GM21723 (cell line): ENCODE data around the gene NACC2.
"Not testable (repeated sequence)": the region's sequence is repeated elsewhere in the genome, so short reads cannot be mapped to it uniquely, and the experiment has no call there.

Source experiments
- ATAC-seq: cut with Tn5 transposase; IDR thresholded peaks from one replicate; pipeline ENCODE4 v1.9.1; 2021; ENCODE audit warnings: mild to moderate bottlenecking, moderate library complexity; ENCODE audit not compliant: unreplicated experiment

Gene NACC2

DNA sequence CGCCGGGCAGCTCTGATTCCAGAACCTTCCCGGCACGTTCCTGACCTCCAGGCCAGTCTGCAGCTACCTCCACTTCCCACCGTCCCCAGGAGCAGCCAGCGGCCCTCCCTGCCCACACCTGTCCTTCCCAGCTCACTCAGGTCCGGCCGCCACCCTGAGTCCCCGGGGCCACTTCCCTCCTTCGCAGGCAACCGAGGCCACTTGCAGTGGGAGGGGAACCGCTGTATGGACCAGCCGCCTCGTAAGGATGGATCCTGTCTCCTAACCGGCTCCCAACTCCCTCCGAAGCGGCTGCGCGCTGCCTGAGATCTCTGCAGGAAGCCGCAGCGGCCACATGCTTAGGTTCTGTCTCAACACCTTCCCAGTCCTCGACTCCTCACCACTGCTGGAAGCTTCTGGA lies 16.1 kb upstream of the NACC2 start:
- ATAC-seq: no peak

DNA sequence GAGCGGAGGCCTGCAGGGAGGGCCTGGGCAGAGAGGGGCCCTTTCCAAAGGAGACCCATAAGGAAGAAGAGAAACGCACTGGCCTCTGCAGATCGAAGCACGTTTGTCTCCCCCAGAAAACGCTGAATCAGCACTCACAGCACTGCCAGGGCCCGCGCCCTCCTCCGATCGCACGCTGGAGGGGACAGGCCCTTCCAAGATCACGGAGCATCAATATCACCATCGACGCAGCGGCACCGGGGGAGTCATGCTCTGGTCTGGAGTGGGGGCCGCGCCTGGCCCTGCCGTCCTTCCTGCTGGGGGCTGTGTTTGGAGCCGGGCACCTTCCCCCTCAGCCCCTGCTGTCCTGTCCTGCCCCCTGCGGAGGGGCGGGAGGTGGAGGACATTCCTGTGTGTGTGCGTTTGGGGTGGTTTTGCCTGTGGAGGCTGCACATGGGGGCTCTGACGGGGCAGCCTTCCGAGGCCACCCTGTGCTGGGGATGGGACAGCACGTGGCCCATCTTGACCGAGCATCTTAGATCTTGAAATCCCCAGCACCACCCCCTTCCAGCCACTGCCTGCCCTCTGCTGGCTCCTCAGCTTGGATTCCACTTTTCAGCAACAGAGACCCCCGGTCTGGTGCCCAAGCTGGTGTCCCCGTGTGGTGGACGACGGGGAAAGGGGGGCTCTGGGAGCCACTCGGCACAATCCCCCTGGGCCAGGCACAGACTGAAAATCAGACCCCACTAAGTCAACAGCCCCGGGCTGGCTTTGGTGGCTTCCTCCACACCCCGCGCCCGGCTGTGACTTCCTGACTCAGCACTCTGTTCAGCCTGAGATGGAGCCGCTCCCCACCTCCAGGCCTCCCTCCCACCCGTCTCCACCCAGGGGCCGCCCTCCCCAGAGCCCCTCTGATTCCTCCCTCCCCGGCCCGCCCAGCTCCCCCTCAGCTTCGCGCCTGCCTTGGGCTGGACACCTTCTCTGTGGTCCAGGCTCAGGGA lies 15.3 kb upstream of the NACC2 start:
- no peak for ATAC-seq

DNA sequence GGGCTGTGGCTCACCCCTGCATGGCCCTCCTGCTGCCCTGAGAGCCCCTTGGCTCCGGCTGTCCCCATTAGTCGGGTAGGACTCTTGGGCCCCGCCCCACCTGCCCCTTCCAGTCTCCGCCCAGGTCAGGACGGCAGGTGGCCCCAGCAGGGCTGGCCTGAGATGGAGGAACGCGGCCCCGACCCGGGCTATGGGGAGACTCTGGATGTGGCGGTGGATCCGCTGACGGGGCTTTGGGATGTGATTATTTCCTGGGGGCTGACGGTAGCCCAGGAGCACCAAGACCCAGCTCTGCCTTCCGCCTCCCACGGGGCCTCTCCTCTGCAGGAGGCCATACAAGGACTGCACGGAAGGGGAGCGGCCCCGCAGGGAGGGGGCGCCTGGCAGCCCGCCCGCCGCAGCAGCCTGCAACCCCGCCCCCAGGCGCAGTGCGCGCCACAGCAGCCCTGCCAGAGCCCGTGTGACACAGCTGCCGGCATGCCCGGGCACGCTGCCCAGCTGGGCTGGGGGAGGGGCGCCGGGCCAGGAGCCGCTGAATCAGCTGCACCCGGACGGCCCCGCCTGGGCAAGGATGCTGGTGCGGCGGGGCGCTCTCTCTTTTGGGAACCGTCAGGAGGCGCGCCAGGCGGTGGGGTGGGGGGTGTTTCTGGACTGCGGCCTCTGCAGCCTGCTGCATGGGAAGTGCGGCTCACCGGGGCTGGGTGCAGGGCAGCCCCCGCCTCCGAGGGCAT lies 14.4 kb upstream of the NACC2 start:
- ATAC-seq: peak; percentile 77

DNA sequence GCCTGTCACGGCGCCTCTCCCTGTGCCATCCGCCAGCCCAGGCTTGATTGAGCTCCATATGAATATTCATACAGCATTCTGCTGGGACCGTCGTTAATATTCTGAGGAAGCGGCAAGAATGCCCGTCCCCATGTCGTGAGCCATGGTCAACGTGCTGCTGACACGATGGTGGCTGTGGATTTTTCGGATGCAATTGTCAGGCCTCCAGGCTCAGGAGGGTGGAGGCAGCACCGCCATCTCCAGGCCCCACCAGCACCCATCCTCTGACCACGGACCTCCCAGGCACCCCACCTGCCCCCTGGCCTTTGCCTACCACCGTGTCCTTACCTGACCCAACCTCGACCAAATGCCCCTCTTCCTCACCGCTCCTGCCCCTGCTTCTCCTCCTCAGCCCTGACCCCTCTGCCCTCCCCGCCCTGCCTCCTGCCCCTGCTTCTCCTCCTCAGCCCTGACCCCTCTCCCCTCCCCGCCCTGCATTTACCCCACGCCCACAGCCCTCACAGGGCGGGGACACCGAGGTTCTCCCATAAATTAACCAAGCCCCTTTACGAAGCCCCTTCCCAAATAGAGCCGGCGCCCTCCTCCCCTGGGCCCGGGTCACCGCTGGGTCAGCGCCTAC lies 13.7 kb upstream of the NACC2 start:
- no peak for ATAC-seq

DNA sequence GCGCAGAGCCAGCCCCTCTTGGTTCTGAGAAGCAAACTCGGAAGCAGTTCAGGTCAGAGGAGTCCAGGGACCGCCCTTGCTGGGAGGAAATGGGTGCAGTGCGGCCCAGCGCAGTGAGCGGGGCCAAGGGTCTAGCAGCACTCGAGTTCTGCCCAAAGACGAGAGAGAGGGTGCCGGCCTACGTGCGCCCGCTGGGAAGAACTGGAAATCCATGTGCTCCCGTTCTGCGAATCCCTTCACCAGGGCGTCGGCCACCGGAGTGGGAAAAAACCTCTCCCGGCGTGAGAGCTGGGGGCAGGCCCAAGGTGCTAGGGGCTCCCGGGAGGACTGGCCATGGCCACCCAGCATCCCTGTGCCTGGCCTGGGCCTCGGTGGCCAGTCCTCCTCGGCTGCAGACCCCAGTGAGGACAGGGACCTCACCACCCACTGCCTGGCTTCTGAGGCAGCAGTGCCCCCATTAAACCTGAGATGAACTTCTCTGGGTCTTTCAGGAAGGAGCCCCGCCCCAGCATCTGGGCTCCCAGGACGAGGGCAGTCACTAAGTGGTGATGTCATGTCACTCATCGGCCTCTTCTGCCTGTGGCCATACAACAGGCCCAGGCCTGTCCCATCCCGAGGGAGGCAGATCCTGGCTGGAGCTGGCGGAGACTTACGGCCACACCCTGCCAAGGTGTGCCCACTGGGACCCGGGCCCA lies 13.0 kb upstream of the NACC2 start:
- no peak for ATAC-seq

DNA sequence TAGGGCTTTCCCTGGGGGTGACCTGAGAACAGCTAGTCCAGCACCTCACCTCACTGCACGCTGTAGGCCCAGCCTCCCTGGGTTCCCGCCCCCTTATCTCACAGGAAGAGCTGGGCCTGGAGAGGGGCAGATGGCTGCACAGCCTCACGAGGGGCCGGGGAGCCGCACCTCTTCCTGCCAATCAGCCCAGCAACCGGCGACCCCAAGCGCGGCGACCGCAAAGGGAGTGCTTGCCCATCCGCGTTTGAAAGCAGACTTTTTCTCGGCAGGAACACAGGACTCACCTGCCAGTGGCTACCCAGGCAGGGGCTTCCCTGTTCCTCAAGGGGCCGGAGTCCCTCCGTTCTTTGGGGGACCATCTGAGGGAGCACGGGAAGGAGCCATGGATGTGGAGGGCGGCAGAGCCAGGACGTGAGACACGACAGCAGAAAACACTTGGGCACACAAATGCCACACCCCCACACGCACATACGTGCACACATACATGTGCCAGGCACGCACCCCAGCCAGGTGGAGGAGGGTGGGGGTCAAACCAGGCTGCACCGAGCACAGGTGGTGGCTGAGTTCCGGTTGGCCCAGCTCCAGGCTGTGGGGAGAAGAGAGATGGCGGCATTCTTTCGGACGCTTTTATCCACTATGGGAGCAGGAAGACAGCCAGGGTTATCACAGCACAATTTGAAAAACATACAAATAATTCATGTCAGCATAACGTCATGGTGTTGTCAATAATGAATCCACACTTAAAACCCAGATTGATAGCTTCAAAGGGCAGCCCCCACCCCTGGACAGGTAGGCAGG lies 12.3 kb upstream of the NACC2 start:
- ATAC-seq: no peak

DNA sequence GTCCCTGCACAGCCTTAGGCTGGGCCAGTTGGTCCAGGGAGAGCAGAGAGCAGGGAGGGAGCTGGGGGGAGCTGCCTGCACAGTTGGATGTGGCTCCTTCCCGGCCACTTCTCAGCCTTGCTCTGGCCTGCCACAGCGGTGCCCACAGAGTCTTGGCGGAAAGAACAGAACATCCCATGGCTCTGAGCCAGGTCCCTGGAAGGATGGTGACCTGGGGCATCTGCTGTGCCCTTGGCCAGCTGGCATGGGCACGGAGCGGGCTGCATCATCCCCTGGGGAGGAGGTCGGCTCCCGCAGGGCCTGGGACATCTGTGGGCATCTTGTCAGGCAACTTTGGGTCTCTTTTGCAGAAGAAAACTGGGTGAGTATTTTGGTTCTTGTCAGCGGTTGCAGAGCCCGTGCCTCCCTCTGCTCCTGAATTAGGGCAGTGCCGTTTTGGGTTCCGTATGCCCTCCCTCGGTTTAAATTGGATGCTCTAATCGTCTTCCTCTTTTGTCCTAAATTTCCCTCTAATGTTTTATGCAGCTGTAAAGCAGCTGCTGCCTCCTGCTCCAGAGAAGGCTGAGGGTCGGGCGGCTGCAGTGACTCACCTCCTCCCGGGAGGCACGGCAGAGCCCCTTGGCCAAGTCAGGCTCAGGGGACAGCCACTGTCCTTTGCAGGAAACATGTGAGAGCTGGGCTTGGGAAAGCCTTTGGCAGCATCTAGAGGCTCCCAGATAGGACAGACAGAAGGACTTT lies 10.5 kb upstream of the NACC2 start:
- ATAC-seq: no peak

DNA sequence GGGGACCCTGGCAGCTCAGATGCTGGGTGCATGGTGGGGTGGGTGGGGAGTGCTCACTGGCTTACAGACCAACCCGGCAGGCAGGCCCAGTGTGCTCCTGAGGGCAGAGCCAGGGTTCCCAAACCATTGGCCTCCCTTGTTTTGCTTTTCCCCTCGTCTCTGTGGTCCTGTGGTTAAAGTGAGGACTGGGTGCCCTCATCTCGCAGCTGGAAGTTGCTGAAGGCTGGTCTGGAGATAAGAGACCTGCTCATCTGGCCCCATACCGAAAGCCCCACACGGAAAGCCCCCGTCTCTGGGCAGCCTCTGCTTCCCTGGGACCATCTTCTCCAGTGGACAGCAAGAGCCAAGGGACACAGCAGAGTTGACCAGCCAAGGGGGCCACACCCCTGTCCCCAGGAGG lies 9.8 kb upstream of the NACC2 start:
- no peak for ATAC-seq

DNA sequence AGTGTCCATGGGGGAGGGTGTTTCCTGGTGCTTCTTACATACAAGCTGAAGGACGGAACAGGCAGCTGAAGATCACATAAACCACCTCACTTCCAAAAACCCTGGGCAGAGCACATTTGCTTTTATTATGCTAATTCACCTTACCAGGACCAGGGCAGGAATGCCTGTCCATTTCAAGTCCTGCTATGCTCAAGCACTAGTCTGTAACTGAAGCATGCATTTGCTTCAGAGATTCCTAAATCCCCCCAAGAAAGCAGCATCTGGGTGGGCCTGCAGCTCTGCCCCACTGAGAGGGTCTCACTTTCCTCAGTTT lies 9.4 kb upstream of the NACC2 start:
- no peak for ATAC-seq

DNA sequence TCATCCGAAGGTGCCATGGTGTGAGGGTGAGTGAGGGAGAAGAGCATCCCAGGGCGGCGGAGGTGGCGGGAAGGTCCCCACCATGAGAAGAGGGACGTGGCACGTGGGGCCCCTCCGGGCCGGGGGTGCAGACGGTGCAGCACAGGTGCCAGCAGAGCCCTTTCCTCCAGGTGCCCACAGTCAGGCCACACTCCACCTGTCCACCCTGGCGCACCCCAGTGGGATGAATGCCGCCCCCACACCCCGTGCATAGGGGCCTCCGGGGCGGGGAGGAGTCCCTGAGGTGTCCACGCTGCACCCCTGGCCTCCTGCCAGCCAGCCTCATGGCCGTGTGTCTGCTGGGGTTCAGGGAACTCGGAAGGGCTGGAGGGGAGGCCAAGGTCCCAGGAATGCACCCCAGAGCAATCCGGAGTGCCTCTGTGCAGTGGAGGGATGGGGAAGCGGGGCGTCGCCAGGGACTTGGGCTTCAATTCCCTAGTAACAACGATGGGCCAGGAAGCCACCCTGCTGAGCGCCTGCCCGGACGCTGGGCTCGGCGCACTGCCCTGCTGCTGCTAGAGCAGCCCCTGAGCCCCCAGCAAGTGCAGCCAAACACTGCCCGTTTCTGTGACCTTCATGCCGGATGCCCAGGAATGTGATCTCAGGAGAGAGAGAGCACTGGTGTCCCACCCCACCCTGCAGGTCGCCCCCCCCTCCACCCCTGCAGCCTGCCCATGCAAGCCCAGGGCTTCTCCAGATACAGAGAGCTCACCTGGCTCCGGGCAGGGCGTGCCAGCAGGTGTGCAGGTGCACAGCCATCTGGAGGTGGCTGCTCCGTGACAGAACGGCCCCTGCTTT lies 8.8 kb upstream of the NACC2 start:
- no peak for ATAC-seq

DNA sequence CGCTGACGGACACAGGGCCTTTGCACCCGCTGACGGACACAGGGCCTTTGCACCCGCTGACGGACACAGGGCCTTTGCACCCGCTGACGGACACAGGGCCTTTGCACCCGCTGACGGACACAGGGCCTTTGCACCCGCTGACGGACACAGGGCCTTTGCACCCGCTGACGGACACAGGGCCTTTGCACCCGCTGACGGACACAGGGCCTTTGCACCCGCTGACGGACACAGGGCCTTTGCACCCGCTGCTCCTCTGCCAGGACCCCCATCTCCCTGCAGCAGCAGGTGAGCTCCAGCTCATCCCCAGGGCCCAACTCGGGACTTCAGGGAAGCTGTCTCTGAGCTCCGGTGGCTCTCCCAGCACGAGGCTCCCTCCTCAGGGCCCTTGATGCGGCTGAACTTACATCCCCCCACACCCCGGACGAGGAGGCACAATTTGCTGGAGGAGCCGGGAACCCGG lies 6.6 kb upstream of the NACC2 start:
- ATAC-seq: not testable (repeated sequence)

DNA sequence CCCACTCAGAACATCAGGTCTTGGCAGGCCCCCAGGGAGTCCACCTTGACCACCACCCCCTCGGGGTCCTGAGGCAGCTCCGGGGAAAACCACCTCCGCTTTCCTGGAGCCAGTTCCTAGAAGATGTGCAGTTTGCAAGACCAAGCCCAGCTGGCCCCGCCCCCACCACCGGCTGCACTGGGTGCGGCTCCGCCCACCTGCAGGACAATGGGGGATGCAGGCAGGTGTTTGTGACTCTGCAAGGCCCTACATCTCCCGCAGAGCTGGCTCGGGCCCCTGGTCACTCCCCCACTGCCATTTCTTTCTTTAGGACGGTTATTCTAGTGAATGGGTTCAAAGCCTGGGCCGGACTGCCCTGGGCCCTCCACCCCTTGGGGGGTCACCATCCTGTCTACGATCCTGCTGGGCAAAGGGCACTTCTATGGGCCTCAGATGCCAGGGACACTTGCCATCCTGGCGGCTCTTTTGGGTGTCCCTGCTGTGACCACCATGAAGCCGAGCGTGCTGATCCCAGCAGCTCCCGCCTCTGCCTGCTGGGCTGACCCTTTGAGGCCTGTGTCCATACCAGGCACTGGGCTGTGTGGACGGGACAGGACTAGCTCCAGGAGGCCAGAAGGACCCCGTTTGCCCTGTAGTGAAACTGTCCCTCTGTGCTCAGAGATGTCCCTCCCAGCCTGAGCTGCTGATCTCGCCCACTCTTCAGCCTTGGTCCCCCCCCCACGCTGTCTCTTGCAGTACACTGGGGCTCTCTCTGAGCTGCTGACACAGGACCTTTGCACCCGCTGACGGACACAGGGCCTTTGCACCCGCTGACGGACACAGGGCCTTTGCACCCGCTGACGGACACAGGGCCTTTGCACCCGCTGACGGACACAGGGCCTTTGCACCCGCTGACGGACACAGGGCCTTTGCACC lies 5.9 kb upstream of the NACC2 start:
- ATAC-seq: no peak

DNA sequence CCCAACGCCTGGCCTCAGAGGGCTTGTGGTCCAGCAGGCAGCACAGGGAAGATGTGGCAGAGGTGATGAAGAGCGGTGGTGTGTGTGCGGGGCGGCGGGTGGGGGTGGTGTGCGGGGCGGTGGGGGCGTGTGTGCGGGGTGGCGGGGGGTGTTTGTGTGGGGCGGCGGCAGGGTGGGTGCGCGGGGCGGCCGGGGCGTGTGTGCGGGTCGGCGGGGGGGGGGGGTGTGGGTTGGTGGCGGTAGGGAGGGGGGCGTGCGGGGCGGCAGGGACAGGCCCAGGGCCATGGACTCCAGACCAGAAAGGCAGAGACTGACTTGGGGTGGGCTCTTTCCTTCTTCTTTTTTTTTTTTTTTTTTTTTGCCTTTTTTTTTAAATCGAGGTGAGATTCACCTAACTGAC lies 4.5 kb upstream of the NACC2 start:
- ATAC-seq: no peak

DNA sequence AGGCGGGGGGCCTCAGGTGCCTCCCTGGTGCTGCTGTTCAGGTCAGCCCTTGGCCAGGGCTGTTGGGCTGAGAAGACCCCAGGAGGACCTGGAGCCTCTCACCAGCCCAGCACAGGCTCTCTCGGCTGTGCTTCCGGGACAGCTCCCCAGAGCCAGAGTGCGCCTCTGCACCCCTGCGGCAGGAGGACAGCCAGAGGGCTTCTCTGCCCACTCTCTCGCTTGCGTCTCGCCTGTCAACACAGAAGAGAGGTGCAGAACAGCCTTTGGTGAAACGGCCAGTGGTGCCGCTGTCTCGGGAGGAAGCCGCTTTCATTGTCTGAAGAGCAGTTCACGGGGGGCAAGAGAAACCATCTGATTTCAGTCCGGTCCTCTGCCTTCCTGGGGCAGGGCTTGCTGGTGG lies 3.8 kb upstream of the NACC2 start:
- ATAC-seq: no peak

DNA sequence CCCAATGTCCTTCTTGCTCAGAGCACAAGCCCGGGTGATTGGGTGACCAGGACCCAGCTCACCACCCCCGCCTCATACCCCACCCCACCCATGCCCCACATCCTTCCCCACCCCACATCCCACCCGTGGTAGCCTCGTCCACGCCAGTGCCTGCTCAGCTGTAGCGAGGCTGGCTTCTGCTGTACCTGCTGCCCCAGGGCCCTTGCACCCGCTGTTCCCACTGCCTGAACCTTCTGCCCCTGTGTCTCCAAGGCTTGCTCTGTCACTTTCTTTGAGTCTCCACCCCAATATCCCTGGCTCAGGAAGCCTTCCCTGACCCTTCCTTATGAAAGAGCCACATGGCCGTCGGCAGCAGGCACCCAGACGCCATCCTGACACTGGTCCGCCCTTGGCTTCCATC lies 3.1 kb upstream of the NACC2 start:
- ATAC-seq: no peak

DNA sequence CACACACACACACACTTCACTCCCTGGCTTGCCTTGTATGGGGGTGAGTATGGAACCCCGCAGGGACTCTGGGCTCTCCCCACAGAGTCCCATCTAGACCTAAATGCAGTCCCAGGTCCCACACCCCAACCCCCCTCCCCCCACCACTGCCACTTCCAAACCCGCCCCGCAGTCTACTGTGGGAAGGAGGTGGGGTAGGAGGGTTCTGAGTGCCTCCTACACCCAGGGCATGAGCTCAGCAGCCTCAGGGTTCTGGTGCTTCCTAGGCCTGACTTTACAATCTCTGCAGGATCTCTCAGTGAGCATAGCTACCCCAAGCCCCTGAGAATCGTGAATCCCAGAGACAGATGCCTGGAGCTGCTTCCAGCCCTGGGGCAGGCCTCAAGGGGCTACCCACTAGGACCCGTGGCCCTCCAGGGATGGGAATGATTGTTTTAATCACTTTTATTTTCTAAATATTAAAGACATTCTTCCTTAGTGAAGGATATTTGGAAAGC lies 1.5 kb upstream of the NACC2 start:
- no peak for ATAC-seq

DNA sequence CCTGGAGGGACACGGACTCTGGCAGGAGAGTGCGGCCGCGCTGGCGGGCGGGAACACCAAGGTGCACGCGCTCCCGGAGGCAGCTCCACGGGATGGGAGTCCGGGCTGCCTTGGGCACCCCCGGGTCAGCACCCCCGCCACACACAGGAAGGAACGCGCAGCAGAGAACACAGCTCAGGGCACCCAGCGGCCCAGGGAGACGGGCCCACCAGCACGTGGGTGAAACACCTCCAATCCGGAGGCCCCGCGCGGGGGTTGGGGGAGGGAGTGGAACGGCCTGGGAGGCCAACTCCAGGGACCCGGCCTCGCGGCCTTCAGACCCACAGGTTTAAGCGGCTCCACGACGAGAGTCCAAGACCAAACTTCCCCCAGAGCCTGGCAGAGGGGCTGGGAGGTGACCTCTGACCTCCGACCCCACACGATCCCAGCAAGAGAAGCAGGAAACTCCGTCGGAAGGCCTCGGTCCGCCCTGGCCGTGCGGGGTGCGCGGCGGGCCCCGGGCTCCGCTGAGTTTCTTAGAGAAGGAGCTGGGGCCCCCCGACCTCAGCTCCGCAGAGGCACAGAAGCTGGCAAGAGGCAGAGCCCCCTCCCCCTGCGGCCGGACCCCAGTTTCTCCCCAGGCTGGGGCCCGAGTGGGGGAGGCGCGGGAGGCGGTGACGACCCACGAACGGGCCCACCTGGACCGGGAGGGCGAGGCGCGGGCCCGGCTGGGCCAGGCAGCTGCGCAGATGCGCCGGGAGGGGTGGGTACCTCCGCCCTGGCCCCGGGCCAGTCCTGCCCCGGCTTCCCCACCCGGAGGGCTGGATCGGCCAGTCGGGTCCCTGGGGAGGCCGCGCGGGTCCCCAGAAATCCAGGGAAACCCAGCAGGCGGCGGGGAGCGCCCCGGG lies 851 bp downstream of the NACC2 start:
- ATAC-seq: no peak
